Pons (tissue), 1 donor: ENCODE measurements around the gene PPM1H.
A peak's percentile ranks its signal among the peaks of the same experiment; 100 is the strongest.
"Not testable (repeated sequence)": the region's sequence is repeated elsewhere in the genome, so short reads cannot be mapped to it uniquely, and the experiment has no call there.

Experiments
- DNase-seq: peaks from one replicate; pipeline ENCODE4 v3.0.0-alpha.2; 2016; ENCODE audit warnings: low spot score

The PPM1H gene

DNA sequence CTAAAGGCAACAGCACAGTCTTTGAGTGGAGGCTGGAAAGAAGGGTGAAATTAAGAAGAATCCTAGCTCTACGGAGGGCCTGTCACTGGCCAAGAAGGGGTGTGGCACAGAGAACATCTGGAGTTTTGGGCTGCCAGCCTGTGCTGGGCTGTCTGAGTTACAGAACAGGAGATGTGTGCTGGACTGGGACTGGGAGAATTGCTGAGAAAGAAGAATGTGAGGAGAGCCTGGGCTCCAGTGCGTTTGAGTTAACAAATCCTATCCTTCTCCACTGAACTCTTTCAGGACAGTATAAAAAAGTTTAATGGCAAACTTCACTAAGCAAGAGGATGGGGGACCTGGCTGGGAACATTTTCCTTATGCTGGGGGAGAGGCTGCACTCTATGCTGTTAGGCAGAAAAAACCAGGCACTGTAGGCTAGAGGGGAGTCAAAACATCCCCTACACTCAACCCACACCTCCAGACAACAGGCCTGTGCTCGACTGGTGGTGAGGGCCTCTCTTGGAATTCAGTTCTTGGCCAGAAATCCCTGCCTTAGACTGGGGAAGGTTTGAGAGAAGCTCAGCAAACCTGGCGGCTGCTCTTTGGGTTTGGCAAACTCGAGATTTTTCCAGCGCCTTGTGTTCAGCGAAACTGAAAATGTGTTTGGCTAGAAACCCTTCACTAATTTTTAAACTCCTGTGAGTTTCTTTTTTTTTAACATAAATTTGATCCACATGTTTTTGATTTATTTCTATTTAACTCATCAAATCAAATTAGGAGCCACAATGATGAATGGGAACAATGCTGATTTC lies 251.0 kb downstream of the PPM1H start:
- DNase-seq: peak; percentile 39

DNA sequence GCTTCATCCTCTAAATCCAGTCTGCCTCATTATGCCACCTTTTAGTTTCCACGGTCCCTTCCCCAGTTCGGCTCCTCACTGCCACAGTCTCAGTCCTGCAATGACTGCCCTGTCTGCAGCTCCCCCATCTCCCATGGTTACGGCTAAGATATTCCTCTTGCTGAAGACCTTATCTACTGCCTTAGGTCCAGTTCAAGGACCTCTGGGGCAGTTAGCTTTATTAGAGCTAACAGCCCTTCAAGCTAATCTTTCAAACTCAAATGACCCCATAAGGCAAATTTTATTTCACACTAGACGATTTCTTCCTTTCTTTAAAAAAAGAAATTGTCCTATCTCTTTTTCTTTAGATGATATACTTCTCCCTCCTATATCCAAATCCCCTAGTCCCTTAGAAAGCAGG lies 253.6 kb downstream of the PPM1H start:
- no peak for DNase-seq

DNA sequence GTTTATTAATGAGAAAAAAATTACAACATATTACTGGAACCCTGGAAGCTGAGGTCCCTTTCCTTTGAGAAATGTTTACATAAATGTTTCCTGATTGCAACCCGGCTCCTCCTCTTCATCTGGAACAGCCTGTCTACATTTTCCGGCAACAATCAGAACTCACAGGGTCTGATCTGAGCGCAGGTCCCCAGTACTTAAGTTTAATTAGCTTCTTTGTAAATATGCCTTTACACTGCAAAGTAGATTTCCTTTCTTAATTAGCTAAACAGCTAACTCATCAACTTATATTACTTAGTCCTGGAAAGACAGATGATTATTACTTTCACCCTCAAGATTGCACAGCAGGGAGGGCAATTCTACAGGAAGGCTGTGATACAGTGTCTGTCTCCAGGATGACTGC lies 255.3 kb downstream of the PPM1H start:
- DNase-seq: no peak

DNA sequence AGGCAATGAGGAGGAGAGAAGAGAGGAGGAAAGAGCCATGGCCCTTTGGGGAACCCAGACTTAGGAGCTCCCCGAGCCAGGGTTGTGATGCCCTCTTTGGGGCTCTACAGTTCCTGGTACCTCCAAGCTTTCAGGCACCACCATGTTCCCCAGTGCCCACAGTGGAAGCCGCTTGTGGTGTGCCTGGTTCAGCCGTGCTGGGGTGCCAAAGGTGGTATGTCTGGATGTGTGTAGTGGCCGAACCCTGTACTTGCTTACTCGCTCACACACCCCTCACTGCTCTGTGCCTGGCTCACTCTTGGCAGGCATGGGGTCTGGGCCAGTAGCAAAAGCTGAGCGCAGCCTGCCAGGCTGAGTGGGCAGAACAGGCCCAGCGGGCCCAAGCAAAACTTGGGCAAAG lies 257.6 kb downstream of the PPM1H start:
- no peak for DNase-seq

DNA sequence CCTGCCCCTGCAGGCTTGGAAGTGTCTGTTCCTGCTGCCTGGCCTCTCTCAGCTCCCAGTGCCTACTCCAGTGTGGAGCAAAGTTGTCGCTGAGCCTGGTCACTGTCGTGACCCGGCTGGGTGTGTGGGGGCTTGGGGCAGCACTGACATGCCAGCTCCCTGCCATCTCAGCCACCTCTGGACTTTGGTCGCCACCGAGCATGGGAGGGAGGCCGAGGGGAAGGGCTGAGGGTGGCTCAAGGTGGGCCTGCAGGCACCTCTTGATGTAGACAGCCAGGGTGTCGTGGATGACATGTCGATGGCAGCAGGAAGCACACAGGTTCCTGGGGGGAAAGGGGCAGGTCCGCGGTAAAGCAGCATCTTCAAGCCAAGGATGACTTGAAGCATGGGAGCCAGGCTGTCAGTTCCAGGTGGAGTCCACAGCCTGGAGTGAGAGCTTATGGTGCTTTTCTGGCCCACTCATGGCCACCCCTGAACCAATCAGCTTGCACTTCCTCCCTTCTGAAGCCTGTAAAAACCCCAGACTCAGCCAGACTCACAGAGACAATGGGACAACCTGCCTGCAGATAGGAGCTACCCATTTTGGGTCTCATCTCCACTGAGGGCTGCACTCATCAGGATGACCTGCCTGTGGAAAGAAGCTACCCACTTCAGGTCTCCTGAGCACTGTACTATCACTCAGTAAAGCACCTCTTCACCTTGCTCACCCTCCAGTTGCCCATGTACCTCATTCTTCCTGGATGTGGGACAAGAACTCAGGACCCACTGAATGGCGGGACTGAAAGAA lies 258.2 kb downstream of the PPM1H start:
- no peak for DNase-seq

DNA sequence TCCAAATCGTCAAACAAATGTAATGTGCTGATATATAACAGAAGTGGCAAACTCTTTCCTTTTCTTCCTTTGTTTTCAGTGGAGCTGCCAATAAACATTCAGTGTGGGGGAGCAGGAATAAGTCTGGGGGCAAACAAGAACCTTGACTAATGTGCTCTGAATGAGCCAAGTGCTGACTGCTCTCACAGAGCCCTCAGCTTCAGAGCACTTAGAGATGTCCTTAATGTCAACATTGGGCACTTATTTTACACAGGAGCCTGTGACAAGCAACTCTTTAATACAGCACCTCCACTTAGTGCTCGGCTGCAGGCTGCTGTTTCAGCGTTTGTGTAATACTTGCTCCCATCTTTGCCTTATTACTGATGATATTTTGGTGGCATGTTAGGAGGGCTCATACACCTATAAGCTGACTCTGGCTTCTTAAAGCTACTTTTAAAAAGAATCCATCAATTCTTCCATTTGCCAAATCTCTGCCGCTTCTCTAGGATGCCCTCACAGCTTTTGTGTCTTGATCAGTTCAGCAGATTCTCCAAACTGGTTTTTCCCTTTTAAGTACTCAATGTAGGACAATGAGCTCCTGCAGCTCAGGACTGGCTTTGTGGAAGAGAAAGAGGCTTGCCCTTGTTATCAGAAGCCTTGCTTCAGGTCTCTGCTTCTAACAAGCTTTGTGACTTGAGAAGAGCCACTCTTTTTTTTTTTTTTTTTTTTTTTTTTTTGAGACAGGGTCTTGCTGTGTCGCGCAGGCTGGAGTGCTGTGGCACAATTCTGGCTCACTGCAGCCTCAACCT lies 261.7 kb downstream of the PPM1H start:
- no peak for DNase-seq

DNA sequence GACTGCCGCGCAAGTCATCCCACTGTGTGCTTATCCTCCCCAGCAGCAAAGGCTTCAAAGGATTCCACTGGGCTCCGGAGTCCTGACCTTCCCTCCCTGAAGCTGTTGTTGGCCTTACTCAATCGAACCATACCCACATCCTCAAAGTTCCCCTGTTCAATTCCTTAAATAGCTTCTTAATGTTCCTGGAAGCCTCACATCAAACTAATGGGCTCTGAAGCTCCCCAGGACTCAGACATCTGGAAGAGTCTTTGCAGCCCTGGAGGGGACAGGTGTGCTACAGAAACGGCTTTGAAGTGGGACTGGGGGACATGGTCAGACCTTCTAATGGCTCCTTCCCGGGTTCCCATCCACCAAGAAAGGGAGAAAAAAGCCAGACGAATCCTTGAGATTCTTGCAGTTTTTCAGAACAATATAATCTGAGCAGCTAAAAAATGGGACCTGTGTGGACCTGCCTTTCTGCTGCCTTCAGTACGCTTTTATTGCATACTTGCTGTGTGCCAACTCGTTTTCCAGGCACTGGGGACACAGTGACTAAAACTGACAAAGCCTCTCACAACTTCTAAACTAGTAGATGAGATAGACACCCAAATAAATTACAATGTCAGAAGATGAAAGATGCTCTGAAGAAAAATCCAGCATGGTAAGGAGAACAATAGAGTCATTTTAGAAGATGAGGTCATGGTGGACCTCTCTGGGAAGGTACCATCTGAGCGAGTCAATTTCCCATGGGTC lies 263.8 kb downstream of the PPM1H start:
- DNase-seq: no peak

DNA sequence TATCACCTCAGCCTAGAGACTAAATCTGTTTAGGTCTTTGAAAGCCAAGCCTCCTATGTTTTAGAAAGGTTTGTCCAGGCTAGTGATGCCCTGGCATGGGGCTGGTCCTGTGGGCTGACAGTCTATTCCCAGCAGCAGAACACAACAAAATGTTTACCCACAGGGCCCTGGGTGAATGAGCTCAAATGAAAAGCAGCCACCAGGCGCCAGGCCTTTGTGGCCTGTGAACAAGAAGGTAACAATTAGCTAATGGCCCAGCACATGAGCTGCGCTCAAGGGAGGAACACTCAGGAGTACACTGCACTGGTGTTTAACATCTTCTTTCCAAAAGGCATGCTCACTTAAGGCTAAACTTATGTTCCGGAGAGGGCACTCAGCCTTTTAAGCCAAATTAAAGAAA lies 266.2 kb downstream of the PPM1H start:
- no peak for DNase-seq

DNA sequence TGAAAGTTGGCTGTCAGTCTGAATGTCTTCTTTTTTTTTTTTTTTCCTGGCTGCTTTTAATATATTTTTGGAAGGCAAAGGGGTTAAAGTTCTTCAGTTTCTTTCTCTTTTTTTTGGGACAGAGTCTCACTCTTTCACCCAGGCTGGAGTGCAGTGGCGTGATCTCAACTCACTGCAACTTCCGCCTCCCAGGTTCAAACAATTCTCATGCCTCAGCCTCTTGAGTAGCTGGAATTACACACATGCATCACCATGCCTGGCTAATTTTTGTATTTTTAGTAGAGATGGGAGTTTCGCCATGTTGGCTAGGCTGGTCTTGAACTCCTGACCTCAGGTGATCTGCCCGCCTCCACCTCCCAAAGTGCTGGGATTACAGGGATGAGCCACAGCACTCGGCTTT lies 270.0 kb downstream of the PPM1H start:
- not testable (repeated sequence) for DNase-seq

DNA sequence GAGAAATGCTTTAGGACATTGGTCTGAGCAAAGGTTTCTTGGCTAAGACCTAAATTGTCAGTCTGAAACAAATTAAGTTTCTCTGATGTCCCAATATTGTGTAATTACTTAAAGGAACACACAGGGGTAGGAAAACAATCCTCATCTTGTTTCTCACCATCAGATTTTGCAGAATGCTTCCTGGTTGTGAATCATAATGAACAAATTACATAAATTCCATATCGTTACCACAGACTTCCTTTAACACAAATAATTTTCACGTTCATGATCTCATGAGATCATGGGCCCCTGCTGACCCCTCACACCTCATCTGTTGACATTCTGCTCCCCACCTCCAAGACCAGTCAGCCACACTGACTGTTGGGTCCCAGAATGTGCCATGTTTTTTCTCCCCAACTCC lies 274.2 kb downstream of the PPM1H start:
- no peak for DNase-seq

DNA sequence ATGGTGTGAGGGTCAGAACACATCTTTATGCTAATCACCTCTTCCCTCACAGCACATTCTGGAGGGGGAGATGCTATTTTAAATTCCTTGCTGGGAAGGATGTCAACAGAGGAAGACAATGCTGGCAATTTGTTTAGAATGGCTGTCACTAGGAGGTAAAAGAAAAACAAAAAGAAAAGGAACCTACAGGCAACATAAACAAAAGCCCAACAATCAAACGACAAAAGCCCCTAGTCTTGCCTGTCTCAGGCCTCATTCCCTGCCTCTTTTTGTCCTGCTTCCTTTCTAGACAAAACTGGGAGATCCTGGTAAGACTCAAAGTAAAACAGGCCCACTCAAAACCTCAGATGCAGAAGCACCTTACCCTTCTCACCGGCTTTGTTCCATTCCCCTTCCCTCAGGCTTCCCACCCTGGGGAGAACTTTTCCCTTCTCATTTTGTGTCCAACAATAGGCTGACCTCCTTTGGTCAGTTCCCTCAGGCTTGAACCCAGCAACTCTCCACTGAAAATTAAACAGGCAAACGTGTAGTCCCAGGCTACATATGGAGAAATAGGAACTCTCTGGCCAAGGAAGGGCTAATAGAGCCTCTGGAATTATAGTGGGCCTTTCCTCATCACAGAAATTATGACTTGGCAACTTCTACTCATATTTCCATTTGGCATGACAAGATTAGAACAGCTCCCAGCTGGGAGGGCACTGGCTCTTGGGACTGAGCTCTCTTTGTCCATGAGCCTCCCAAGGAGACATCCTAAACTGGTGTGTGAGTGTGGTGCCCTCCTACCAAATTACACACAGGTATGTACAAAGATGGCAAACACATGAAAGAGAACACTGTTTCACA lies 275.3 kb downstream of the PPM1H start:
- peak; percentile 13 for DNase-seq

DNA sequence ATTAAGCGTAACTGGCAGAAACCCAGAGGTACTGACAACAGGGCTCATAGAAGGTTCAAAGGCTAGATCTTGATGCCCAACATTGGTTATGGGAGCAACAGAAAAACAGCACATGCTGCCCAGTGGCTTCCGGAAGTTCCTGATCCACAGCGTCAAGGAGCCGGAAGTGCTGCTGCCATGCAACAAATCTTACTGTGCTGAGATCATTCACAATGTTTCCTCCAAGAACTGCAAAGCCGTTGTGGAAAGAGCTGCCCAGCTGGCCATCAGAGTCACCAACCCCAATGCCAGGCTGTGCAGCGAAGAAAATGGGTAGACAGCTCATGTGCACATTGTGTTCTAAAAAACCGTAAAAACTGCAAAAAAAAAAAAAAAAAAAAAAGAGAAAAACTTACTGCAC lies 276.0 kb downstream of the PPM1H start:
- no peak for DNase-seq

DNA sequence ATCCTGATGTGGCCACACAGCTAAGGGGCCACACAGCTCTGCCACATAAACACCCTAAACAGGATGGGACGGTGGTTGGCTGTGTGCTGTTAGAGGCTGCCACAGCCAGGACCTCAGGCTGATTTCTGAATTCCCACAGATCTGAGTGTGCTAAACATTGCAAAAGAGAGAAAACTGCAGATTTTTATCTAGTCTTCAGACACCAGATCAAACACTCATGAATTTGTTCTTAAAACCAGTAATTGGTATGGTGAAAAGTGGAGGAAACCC lies 277.7 kb downstream of the PPM1H start:
- no peak for DNase-seq

DNA sequence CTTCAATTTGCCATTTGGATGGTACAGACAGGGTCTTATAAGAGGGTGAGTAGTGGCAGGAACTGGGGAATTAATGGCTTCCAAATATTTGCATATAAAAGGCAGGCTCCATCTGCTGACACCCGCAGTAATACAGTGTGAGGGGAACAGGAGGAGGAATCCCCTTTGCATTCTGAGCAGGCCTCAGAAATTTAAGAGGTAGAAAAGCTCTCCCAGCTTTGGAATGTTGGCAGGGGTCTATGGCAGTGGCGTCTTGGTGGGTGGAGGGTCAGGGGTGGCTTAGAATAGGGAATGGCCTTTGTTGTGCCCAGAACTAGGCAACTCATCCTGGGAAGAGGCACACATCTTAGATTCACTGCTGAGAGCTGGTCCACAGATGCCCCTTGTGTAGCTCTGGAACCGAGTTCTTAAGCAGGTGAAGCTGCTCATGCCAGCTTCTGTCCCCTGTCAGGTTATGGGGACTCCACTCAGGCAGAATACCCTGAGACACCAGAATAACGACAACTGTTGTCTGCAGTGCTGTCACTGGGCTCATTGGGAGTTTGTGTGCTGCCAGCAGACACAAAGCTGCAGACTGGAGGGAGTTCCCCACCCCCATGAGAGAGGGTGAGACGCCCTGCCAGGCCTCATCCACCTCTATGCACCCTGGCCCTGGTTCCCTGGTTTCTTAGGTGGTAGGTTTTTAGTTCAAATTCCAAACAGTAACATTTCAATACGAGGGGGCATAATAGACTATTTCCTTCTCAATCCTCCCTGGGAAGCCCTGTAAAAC lies 278.2 kb downstream of the PPM1H start:
- peak; percentile 39 for DNase-seq

DNA sequence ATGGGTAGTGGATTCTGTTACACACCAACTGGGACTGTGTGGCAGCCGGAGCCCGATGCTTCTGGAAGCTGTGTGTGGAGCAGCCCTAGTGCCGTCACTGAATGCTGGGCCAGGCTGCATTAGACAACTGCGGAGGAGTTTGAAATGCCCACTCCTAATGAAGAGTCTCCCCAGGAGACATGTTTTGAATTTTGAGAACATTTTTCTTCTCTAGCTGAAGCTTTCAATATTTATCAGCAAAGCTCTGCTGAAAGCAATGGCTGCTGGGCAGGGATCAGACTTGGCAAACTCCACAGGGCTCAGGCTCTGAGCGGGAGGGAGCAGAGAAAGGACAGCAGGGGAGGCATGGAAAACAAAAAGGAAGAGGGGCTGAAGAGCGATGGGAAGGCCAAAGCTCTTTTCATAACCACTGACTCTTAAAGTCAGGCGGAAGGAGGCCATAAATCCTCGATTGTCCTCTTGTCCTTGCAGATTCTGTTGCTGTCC lies 279.2 kb downstream of the PPM1H start:
- DNase-seq: peak; percentile 62

DNA sequence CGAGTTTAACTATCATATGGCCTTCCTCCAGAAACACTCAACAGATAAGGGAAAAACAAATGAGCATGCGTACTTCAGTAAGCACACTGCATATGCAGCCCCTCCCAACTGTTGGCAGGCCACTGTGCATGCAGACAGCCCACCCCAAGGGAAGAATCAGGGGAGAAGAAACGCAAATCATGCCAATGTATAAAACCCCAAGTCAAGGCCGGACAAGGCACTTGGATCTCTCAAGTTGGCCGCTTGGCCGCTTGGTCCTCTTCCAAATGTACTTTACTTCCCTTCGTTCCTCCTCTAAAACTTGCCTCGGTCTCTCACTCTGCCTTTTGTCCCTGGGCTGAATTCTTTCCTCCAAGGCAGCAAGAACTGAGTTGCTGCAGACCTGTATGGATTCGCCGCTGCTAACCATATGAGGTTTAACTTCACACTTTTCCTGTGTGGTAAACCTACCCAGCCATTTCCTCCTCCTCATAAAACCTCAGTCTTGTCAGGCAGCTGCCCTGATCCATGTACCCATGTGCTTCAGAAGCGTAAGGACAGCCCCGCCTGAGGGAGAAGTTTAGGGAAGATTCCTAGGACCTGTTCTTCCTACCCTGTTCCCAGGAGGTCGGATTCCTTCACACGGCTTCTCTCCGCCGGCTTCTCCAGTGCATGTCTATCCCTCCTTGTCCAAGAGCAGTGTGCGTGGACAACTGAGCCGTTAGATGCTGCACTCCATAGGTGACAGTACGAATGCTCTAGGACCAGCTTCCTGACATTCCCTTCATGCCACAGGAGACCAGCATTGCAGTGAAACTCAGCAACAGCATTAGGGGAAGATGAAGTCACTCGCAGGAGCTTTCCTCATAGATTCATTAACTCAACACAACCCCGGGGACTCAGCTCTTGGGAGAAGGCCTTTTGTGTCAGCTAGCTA lies 280.4 kb downstream of the PPM1H start:
- no peak for DNase-seq

DNA sequence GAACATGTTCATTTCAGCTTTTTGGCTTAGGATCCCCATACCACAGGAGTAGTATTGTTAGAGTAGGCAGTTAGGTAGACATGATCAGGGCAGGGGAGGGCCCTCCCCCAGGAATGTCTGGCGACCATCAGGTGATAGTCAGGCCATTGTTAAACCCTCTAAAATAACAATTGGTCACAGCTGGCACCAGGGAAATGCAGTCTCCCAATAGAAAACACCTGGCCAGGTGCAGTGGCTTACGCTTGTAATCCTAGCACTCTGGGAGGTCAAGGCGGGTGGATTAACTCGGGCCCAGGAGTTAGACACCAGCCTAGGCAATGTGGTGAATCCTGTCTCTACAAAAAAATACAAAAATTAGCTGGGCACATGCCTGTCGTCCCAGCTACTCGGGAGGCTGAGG lies 281.2 kb downstream of the PPM1H start:
- DNase-seq: no peak

DNA sequence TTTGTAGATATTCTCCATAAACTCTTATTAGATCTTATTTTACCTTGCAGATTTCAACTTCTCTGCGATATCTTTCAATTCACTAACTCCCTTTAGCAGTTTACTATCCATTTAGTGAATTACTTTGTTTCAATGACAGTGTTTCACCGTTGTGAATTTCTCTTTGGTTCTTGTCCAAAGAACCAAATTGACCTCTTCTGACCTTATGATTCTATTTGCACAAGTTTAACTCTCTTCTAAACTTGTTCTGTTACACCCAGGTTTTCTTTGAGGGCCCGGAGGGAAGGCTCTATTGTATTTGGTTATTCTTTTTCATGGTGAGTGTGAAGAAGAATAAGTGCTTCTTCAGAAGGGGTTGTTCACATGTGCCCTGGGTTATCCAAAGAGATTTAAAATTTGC lies 281.6 kb downstream of the PPM1H start:
- no peak for DNase-seq

DNA sequence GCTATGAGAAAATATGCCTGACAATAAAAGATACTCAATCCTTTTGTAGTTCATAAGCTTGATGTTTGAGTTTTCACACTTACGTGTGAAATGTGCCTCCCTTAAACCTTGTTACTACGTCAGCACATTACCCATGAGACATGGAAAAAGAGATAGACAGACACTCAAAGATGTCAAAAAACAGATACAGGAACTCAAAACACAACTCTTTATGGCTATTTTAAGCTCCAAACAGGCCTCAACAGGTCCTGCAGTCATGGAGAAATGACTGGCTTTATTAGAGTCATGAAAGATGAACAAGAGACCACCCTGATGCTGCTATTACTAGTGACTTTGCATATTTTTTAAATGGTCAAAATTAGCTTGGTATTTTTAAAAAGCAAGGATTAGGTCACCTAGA lies 283.8 kb downstream of the PPM1H start:
- no peak for DNase-seq
